GM19099 (cell line): ENCODE results near the gene CHKA.

ENCODE experiments used
- POLR2A ChIP-seq: IDR thresholded peaks from 3 replicates; pipeline ENCODE4 v1.6.1; 2011; ENCODE audit warnings: low read depth; ENCODE audit not compliant: insufficient read length; ENCODE audit errors: extremely low read depth

Gene CHKA

DNA sequence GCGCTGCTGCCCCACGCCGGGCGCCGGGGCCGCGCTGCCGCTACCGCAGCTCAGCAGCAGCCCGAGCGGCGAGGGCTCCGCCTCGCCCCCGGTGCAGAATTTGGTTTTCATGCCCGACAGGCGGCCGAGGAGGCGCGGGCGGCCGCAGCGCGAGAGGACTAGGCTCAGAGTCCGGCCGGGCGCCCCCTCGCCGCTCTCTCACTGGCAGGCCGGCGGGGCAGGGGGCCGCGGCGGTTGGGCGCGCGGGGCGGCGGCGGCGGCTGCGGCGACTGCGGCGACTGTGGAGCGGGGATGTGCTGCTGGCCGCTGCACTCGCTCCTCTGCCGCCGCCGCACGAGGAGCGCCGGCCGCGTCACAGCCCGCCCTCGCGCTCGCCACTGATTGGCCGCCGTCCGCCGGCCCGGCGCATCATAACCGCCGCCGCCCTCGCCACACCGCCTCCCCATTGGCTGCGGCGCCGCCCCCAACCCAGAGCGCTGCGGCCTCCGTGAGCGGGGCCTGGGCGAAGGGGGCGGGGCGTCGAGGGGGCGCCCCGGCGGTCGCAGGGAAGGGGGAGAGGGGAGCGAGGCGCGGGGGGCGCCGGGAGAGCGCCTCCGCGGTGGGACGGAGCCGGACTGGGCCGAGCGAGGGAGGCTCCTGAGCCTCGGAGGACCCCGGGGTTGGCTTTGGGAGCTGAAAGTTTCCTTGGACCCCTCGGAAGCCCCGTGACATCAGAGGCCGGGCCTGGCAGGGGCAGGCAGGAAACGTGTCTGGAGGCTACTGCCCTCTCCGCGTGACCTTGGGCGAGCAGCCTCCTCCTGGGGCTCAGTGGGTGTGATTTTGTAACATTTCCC, at the start of gene CHKA:
CHKA (minus strand) TSS at position 322 of the 833 bp plus-strand sequence; CDS start at position 111, 211 bp downstream.
- peak; percentile 65 for TF ChIP-seq POLR2A

DNA sequence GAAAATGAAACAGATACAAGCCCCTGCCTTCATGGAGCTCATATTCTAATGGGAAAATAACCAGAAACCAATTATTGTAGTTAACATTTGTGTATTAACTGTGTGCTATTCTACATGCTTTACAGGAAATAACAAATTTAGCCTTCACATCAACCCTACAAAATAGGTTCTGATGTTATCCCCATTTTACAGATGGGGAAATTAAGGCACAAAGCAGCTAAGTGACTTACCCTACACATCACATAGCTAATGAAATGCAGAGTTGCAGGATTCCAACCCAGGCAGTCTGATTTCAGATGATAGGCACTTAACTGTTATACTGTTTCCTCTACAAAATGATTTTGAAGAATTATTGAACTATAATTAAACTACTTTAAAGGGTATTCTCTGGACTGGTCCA, 48.3 kb upstream of the CHKA start:
- TF ChIP-seq POLR2A = no peak

DNA sequence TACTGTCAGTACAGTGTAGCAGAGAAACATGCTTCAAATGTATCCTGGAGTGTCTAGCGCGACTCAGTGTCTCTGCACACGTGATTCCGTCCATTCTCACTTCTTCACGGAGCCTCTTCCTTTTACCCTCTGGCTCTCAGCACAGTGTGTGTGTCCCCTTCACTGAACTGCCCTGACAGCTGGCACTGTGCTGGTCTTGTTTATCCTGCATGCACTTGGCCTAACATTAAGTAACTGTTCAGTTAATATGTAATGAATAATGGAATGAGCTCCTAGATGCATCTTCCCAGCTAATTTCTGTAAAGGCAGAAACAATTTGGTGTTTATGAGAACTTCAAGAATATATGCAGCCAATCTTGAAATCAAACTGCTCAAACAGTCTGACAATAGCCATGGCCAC, 47.5 kb upstream of the CHKA start:
- TF ChIP-seq POLR2A = no peak

DNA sequence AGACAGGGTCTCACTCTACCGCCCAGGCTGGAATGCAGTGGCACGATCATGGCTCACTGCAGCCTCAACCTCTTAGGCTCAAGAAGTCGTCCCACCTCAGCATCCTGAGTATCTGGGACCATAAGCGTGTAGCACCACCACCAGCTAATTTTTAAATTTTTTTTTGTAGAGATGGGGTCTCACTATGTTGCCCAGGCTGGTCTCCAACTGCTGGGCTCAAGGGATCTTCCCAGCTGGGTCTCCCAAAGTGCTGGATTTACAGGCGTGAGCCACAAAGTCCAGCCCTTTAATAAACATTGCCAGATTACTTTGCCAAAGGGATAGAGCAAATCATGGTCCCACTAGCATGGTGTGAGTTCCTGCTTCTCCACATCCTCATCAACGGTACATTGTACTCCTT, 46.3 kb upstream of the CHKA start:
- no peak for TF ChIP-seq POLR2A

DNA sequence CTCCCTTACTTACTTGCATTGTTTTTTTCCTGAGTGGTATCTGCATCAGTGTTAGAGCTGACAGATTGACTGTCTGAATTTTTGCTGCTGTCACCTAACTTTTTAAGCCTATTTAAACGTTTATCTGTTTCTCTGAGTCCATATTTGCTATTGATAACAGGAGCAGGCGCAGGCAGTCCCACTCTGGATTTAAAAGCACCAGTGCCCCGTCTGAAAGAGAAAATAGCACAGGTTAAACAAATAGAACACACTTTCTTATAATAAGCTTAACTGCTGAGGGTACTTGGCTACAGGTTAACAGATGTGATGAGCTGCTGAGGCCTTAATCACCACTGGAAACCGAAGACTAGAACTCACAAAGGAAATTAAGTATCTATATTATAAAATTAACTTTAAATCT, 45.8 kb upstream of the CHKA start:
- no peak for TF ChIP-seq POLR2A

DNA sequence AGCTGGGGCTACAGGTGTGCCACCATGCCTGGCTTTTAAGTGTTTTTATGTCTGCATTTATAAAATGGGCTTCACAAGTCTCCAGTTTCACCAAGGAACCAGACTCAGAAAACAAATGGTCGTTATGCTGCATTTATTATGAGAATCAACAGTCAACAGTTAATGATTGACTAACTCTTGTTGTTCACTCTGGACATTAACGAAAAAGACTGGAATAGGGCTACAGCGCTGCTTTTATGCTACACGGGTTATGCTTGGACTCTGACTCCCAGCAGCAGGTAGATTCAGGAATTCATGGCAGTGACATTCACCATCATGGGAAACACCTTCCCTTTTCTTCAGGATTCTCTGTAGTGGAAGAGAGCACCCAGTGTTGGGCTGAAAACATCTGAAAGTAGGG, 44.4 kb upstream of the CHKA start:
- no peak for TF ChIP-seq POLR2A

DNA sequence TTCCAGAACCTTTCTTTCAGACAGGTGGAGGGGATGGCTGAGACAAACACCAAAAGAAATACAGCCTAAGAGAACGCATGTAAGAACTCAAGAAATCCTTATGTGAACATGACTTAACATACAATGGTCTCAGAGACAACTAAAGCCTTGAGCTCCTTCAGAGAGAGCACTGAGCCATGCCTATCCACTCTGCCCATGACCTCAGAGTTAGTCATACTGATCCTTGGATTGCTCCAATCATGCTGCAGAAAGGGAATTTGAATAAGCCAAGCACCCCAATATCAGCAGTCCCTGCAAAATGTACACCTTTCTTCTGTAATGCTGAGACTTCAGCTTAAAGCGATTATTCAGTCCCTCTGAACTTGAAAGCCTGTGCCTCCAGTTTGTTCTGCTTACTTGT, 43.2 kb upstream of the CHKA start:
- TF ChIP-seq POLR2A = no peak

DNA sequence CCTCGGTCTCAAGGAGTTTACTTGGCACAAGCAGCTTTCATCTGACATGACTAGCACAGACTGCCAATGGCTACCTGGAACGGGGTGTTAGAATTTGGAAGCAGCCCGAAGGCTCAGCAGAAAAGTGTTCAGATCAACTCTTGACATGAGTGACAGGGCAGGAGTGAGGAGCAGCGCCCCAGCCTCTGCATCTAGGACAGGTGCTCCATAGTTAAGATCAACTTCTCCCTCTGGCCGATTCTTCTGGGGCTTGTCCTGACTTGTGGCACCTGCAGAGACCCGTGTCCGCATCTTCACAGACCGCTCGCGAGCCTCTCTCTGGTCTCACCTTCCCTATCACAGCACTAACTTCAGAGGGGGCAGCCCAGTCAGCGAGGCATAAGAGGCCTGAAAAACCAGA, 42.5 kb upstream of the CHKA start:
- TF ChIP-seq POLR2A = no peak

DNA sequence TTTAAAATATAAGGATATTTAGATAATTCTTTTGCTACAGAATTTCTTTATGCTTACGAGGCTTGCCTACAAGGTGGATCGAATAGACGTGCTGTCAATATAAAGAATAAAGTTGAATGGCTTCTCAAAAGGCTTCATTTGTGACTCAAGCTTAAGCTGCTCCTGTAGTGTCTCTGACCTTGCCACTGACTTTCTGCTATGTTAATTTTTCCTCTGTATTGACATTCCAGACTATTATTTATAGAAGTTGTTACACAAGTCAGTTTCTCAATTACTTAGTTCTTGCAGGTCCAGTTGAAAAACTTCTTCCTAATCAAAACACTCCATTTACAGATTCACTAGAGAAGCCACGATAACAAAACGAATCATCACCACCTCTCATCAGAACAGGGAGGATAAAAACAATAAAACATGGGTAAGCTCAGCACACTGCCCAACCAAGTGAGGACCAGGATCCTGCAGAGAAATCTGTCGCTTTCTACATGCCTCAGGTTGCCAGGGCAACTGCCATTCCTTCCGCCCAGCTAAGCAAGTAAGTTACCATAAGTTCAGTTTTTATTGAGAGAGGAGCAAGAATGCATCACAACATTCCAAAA, 39.0 kb upstream of the CHKA start:
- TF ChIP-seq POLR2A = no peak

DNA sequence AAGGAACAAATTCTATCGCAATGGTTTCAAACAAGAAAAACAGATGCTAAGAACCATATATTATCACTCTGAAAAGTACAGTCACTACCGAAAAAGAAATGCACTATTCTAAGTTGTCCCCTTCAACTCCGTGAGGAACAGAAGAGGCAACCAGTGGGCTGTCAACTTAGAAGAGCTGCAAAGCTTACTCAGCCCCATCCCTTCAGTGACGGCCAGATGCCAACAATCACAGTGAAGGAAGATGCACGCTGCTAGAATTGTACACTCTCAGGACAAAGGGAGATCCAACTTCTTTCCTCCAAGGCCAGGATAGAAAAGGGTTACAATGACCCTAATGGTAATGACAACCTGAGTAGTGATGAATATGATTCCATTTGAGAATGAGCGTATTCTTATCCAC, 38.5 kb upstream of the CHKA start:
- no peak for TF ChIP-seq POLR2A

DNA sequence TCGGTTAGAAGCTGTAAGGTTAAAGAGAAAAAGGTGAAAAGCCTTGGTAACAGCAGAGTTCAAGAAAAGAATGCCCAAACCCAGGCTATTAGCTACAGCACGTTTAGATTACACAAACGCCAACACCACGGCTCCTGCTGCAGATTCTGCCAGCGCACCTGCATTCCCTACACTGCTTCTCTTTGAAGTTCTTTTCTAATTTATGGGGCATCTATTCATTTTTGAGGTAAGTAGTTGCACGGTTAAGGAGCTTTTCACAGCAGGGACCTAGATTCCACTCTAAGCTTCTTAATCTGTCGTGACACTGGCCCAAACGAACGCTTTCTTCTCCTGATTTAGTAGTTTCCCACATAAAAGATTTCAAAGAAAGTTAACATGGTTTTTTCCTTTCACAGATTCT, 38.0 kb upstream of the CHKA start:
- TF ChIP-seq POLR2A = no peak

DNA sequence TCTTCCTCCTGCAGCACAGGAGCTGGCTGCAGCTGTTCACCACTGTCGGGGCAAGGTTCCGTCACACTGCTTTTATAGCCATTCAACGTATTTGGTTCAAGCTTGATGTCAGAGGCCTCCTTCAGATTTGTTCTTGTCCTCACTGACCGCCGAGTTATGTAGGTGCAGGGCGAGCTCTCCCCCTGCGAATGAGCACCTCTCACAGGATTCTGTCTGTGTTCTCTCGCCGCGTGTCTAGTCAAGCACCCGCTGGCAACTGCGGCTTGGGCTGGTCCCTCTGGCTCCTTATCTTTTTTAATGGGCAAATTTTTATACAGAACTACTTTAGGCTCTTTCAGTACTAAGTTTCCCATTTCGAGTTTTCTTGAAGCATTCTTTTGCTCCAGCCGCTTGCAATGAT, 37.4 kb upstream of the CHKA start:
- TF ChIP-seq POLR2A = no peak

DNA sequence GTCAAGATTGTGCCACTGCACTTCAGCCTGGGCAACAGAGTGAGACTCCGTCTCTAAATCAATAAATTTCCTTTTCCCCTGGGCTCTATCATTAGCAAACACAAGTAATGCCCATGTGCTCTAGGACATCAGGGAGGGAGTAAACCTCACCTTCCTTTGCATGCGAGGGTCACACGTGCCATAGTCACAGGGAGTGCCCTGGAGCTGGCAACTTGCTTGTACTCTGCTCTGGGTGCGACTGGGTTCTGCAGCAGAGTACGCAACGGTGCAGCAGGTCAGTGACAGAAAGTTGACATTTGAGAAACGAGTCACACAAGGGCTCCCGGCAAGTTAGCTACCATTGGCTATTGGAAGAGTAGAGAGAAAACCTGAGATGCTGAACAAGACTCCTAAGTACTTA, 32.6 kb upstream of the CHKA start:
- TF ChIP-seq POLR2A = no peak

DNA sequence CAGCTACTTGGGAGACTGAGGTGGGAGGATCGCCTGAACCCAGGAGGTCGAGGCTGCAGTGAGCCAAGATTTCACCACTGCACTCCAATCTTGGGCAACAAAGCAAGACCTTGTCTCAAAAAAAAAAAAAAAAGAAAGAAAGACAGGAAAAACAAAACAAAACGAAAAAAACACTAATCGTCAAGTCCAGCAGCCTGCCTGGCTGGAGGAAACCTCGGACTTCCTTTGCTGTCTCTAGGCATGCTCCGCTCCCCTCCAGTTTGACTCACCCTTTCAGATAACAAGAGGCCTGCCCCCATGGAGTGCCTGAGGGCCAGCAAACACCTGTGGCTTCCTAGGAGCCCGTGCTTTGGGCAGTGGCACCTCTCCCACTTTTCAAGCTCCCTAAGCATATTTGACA, 28.8 kb upstream of the CHKA start:
- TF ChIP-seq POLR2A = no peak

DNA sequence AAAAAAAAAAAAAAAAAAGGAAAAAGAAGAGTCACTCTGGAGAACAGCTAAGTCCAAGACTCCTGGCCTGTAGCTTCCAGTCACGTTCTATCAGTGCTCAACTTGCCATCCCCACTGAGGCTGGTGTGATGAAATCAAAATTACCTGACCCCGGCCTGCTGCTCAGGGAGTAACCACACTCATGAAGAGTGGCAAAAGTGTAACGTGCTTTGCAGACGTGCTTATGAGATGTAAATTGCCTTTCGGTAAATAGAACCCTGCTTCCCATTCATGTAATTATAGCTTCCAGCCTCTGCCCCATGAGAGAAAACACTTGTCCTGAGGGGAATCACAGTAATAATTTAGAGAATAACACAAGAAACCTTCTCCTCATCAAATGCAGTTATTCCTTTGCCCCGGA, 28.2 kb upstream of the CHKA start:
- TF ChIP-seq POLR2A = no peak

DNA sequence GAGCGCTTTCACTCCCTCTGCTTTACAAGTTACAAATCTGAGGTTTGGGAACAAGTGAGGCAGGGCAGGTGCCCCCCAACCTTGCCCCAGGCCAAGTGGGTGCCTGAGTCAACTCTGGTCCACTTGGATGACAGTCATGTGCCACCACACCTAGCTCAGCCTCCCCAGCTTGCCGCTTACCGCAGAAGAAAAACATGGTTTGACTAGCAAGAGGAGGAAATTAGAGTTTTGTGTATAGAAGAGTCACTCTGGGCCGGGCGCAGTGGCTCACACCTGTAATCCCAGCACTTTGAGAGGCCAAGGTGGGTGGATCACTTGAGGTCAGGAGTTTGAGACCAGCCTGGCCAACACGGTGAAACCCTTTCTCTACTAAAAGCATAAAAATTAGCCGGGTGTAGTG, 27.7 kb upstream of the CHKA start:
- no peak for TF ChIP-seq POLR2A
